ENCODE data around the gene ANXA8.
"Not testable (repeated sequence)": the region's sequence is repeated elsewhere in the genome, so short reads cannot be mapped to it uniquely, and the experiment has no call there.

The ANXA8 gene

GRCh38 chr10:47462577-47463358, 21.1 kb downstream of the ANXA8 start:
- DNase-seq, result not testable (repeated sequence)

DNA sequence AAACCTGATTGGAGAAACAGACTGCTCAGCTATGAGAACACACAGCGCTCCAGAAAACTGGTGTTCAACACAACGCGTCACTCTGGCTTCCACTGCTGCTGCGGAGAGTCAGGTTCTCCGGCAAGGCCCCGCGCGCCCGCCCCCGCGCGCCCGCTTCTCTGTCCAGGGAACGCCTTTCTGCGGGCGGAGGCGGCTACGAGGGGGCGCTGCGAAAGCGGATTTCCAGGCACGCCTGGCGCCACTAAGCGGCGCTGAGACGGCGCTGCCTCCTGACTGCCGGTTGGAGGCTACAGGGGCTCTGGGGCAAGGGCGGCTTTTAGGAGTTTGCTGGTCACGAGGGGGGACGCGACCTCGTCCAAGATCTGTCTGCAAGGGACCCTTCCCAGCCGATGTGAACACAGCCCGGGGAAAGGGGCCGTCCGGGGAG, 22.6 kb downstream of the ANXA8 start:
- not testable (repeated sequence) for DNase-seq

GRCh38 chr10:47458466-47459154, 25.3 kb downstream of the ANXA8 start:
- DNase-seq, result no peak

DNA sequence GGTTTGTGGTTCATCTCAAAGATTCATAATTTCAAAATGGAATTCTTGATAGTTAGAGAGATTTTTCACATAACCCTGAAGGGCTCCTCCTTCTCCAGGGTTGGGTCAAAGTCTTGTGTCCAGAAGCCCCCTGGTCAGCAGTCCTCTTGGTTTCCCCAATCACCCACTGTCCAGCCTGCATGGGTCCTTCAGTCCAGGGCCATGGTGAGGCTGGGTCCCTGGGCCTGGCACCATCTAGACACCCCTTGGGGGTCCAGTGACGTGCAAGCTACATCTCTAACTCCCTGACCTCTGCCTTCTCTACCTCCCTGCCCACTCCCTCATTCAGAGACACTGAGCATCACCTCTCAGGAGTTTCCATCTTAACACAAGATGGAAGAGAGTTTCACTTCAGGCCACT, 26.1 kb downstream of the ANXA8 start:
- DNase-seq, result no peak

- DNase-seq, result no peak
These were observed 26.4 kb downstream of the ANXA8 start for GRCh38 chr10:47457528-47457820.

GRCh38 chr10:47456794-47457527, 27.0 kb downstream of the ANXA8 start:
- no peak for DNase-seq

DNA sequence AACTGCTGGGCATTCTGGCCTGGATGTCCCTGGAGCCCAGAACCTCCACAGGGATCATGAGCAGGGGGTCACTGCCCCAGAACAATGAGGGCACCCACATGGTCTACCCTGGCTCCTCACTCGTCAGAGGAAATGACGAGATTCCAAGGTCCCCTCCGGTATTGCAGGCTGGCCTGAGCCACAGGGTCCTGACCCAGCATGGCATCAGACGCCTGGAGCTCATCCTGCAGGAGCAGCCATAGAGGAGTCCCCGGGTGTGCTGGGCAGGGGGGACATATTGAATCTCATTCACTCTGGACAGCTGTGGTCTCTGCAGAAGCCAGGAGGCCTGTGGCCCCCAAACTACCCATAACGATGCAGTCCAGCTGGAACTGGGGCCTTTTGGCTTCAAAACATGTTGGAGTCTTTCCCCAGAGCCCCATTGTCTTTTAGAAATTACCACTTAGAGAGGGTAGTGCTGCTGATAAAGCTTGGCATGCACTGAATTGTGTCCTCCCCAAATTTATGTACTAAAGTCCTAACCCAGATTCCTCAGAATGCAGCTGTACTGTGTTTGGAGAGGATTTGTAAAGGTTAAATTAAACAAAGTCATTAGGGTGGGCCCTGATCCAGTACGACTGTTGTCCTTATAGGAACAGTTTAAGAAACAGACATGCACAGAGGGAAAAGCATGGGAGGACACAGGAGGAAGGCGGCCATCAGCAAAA, 27.7 kb downstream of the ANXA8 start:
- DNase-seq, result no peak

GRCh38 chr10:47455350-47456078, 28.4 kb downstream of the ANXA8 start:
- DNase-seq, result not testable (repeated sequence)

GRCh38 chr10:47454780-47455058, 29.2 kb downstream of the ANXA8 start:
- DNase-seq, result no peak

- no peak for DNase-seq
These were observed 29.7 kb downstream of the ANXA8 start for GRCh38 chr10:47454008-47454779.

- no peak for DNase-seq
These were observed 30.5 kb downstream of the ANXA8 start for GRCh38 chr10:47453141-47454007.

DNA sequence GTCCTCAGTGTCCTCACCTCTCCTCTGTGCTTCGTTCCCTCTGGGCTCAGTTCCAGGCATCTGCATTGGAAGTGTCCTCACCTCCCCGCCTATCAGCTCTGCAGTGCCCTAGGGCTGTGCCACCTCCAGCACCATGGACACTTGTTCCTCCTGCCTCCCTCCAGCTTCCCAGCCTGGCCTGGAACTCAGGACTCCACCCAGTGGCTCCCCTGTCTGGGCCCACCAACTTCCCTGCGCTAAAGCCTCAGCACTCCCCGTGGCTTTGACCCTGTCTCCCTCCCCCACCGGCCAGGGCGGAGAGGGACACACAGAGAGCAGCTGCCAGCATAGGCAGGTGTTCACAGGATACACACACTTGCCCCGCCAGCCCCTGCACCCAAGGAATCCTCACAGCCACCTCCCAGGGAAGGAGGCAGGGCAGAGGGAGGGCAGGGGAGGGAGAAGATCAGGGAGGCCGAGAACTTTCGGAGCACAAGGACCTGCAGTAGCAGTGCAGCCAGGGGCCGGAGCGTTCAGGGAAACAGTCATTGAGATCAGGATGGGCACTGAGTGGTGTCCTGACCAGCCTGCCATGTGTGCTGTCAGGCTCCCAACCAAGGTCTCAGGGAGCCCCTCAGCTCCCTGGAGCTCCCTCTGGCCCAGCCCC, 31.3 kb downstream of the ANXA8 start:
- no peak for DNase-seq

GRCh38 chr10:47451998-47452494, 31.9 kb downstream of the ANXA8 start:
- no peak for DNase-seq

- no peak for DNase-seq
These were observed 32.5 kb downstream of the ANXA8 start for GRCh38 chr10:47451273-47451997.

GRCh38 chr10:47450442-47450841, 33.5 kb downstream of the ANXA8 start:
- DNase-seq, result no peak

- DNase-seq, result no peak
These were observed 33.9 kb downstream of the ANXA8 start for GRCh38 chr10:47449979-47450378.

DNA sequence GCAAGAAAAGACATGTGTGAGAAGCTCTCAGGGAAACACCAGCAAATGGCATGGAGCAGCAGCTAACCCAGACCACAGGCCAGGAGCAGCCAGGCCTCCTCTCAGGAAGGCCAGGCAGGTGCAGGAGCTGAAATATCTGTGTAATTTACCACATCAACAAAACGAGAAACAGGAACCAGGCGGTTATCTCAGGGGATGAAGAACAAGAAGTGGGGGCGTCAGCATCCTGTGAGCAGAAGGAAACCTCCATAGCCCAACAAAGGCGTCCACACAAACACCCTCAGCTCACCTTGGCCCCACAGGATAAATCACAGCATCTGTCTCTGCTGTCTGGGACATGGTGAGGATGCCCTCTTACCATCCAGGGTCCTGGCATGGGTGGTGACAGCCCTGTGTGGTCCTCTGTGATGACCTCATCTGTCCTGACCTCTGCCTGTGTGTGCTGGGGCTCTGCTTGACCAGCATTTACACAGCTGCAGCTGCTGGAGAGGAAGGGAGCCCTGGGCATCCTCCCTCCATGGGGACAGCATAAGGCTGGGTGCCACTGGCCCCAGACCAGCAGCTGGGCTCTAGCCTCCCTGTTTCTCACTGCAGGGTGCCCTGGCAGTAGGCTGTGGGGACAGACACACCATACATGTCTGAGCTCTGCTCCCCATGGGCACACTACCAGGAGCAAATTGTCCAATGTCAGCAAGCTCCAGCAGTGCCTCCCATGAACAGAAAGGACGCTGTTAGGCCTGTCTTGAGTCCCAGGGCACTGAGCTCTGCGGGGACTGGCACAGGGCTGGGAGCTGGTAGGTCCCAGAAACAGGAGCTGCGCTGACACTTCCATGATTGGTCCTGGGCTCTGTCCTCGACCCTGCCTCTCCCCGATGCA, 34.6 kb downstream of the ANXA8 start:
- DNase-seq, result no peak

DNA sequence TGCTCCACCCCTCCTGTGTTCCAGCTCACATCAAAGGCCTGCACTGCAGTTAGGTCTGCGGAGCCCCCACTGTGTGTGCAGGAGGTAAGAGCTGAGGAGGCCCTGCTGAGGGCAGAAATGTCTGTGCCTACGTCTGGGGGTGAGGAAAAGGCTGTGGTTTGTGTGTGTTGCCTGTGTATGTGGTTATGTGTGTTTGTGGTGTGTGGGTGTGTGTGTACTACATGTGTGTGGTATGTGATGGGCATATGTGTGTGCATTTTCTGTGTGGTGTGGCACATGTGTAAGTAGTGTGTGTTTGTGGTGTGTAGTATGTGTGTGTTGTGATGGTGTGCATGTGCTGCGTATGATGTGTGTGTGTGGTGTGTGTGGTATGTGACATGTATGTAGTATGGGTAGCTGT, 36.2 kb downstream of the ANXA8 start:
- DNase-seq, result no peak

GRCh38 chr10:47447209-47447608, 36.7 kb downstream of the ANXA8 start:
- no peak for DNase-seq
